ENCODE data around the gene RHOH. TPM values are rescaled to one million over a fixed set of nuclear protein-coding genes. Genes with fewer than 3 reads are reported as not detected.

The RHOH gene
- total and polyA plus RNA-seq, 10 of the 15 experiments (the other 5 are each of a cell fraction or from before 2014, with no cell fraction given): 46.5 to 120 (median 57.9) TPM

DNA sequence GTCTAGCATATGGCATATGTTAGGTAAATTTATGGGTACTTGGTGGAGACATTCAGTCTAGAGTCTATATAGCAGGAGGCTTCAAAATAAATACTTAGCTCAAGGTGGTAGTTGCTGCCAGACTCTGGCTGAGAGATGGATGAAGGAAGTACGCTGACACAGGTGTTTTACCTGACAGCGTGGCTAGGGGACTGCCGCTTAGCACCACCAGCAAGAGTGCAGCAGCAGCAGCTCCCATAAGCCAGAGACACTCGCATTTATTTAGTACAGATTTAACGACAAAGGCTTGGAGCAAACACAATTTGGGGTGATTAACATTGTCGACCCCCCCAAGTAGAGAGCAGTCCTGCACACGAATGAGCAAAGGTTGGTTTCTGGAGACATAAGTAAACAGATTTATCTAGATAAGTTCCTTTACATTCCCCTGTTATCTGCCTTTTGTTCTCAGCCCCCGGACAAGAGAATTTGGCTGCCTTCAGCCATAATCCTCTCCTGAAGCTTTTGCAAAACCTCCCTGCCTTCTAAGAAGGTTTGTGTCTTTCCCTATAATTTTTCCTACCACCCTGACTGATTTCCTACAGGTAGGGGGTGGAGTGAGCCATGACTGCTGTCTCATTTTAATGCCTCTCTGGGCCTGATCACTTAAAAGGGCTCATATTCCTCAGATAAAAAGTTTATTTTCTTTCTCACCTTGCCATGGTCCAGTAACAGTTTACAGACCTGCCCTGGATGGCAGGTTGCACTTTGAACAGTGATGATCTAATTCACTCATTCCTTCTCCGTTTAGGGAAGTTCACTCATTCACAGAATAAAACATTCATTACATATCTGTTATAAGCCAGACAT, 64.6 kb downstream of the RHOH start:
- CTCF ChIA-PET: no interaction called here
- Histone ChIP-seq H3K4me3 (no peak overlapping the region), H3K9ac (ENCODE audit: control insufficient read depth, insufficient read depth, low read length) (no peak overlapping the region), H3K27me3 (replicated peaks in 1 of 2; ENCODE audit: control insufficient read depth in 2 of 2, insufficient read depth in 2 of 2, low read length in 1 of 2) (no peaks in the 10 kb centered on the region), H3K79me2 (ENCODE audit: control insufficient read depth, insufficient read depth, low read length) (no peaks in the 10 kb centered on the region), H3K4me1 (ENCODE audit: control insufficient read depth, insufficient read depth, low read length) (peaks cover 9% of the 10 kb centered on the region), H3K27ac (ENCODE audit: control insufficient read depth, insufficient read depth) (no peak overlapping the region), H3K36me3 (ENCODE audit: control insufficient read depth in 2 of 2, insufficient read depth in 2 of 2, low read length in 1 of 2) (no peaks in the 10 kb centered on the region), H3K4me2 (ENCODE audit: control insufficient read depth, insufficient read depth) (no peak overlapping the region), H4K20me1 (ENCODE audit: control insufficient read depth, insufficient read depth) (no peaks in the 10 kb centered on the region), H3K9me3 (replicated peaks; ENCODE audit: control insufficient read depth, insufficient read depth, low read length) (no peaks in the 10 kb centered on the region), H2AFZ (ENCODE audit: control insufficient read depth, low read depth, low read length) (no peak overlapping the region)
- no TSS peak for BruUV-seq (replicated peaks)
- SMC1A ChIA-PET (ENCODE audit: uncharacterized antibody, unreplicated experiment): interaction anchor here (0.7 to 0.9 kb wide), 2 partner anchors 10 to 48 kb away, joined by 3 read pairs; no protein-coding TSS in a partner anchor
- intact Hi-C loops (cut with micrococcal nuclease; ENCODE audit: unreplicated experiment): no loop called here
- in situ Hi-C loops (cut with MboI): no loop called here
- DNase-seq (ENCODE audit: low read depth, low spot score): no peak
- TF ChIP-seq BCL11A (IDR thresholded peaks at IDR 0.05; ENCODE audit: low read depth, low read length) (no peak), ZNF24 (IDR thresholded peaks at IDR 0.05) (peak; percentile 52; the same call in 1 of the 2 replicates)
- 60% methylated on average over 9 of the region's 9 CpGs for WGBS (ENCODE audit: insufficient coverage, insufficient replicate concordance, low lambda C conversion rate, missing lambda C conversion rate)
- no peak for FAIRE-seq
- POLR2A ChIA-PET: no interaction called here
- ATAC-seq: peak; percentile 34
- RAD21 ChIA-PET (ENCODE audit: unreplicated experiment): no interaction called here

DNA sequence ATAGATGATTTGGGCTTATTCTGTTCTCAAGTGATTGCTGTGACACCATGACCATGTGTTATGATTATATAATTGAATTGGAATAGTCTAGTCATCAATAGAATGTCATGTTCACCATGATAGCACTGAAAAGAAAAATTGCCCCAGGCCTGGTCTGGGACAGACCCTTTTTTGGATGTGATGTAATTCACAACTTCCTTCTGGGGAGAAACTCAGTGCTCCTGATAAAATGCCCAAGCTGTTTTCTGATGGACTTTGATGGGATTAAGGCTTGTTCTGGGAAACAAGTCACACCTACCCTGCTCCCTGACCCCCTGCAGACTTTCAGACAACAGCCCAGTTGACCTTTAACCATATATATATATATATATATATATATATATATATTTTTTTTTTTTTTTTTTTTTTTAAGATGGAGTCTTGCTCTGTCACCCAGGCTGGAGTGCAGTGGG, 65.3 kb downstream of the RHOH start:
- Histone ChIP-seq H3K79me2 (ENCODE audit: control insufficient read depth, insufficient read depth, low read length) (no peaks in the 10 kb centered on the region), H3K4me1 (ENCODE audit: control insufficient read depth, insufficient read depth, low read length) (peaks cover 9% of the 10 kb centered on the region), H3K27ac (ENCODE audit: control insufficient read depth, insufficient read depth) (no peak overlapping the region), H3K9ac (ENCODE audit: control insufficient read depth, insufficient read depth, low read length) (no peak overlapping the region), H3K4me2 (ENCODE audit: control insufficient read depth, insufficient read depth) (no peak overlapping the region), H4K20me1 (ENCODE audit: control insufficient read depth, insufficient read depth) (no peaks in the 10 kb centered on the region), H3K36me3 (ENCODE audit: control insufficient read depth in 2 of 2, insufficient read depth in 2 of 2, low read length in 1 of 2) (no peaks in the 10 kb centered on the region), H3K9me3 (replicated peaks; ENCODE audit: control insufficient read depth, insufficient read depth, low read length) (no peaks in the 10 kb centered on the region), H2AFZ (ENCODE audit: control insufficient read depth, low read depth, low read length) (no peak overlapping the region), H3K27me3 (replicated peaks in 1 of 2; ENCODE audit: control insufficient read depth in 2 of 2, insufficient read depth in 2 of 2, low read length in 1 of 2) (no peaks in the 10 kb centered on the region), H3K4me3 (no peak overlapping the region)
- RAD21 ChIA-PET (ENCODE audit: unreplicated experiment): no interaction called here
- ATAC-seq (peak; percentile 34; the same call in 1 of the 3 replicates), DNase-seq (ENCODE audit: low read depth, low spot score) (no peak), FAIRE-seq (no peak)
- SMC1A ChIA-PET (ENCODE audit: uncharacterized antibody, unreplicated experiment): no interaction called here
- no TSS peak for BruUV-seq (replicated peaks)
- POLR2A ChIA-PET: no interaction called here
- in situ Hi-C loops (cut with MboI) (no loop called here), intact Hi-C loops (cut with micrococcal nuclease; ENCODE audit: unreplicated experiment) (no loop called here)
- CTCF ChIA-PET: no interaction called here
- TF ChIP-seq, protein P1, sequence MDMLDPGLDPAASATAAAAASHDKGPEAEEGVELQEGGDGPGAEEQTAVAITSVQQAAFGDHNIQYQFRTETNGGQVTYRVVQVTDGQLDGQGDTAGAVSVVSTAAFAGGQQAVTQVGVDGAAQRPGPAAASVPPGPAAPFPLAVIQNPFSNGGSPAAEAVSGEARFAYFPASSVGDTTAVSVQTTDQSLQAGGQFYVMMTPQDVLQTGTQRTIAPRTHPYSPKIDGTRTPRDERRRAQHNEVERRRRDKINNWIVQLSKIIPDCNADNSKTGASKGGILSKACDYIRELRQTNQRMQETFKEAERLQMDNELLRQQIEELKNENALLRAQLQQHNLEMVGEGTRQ (IDR thresholded peaks at IDR 0.05; ENCODE audit: borderline replicate concordance, low read depth, low read length): no peak
- TF ChIP-seq HDGF (IDR thresholded peaks at IDR 0.05) (no peak), JUNB (IDR thresholded peaks at IDR 0.05) (no peak), POLR2AphosphoS5 (IDR thresholded peaks at IDR 0.05; ENCODE audit: low read length) (no peak), HDAC6 (IDR thresholded peaks at IDR 0.05; ENCODE audit: unreplicated experiment) (no peak), POU2F2 (IDR thresholded peaks at IDR 0.05; ENCODE audit: borderline replicate concordance, low read depth, low read length) (no peak), ZNF274 (IDR thresholded peaks at IDR 0.05; ENCODE audit: insufficient read depth, insufficient read length) (no peak), POLR2A (IDR thresholded peaks at IDR 0.05; ENCODE audit: low read depth, low read length) (no peak), SRF (IDR thresholded peaks at IDR 0.05; ENCODE audit: low read depth in 2 of 2, low read length in 2 of 2) (no peak), ATF7 (IDR thresholded peaks at IDR 0.05; ENCODE audit: low read depth) (no peak), NRF1 (conservative IDR thresholded peaks at IDR 0.05; ENCODE audit: low read depth, low read length) (no peak), SMAD1 (IDR thresholded peaks at IDR 0.05; ENCODE audit: low read depth, partially characterized antibody) (no peak)
- TF ChIP-seq, protein P2, sequence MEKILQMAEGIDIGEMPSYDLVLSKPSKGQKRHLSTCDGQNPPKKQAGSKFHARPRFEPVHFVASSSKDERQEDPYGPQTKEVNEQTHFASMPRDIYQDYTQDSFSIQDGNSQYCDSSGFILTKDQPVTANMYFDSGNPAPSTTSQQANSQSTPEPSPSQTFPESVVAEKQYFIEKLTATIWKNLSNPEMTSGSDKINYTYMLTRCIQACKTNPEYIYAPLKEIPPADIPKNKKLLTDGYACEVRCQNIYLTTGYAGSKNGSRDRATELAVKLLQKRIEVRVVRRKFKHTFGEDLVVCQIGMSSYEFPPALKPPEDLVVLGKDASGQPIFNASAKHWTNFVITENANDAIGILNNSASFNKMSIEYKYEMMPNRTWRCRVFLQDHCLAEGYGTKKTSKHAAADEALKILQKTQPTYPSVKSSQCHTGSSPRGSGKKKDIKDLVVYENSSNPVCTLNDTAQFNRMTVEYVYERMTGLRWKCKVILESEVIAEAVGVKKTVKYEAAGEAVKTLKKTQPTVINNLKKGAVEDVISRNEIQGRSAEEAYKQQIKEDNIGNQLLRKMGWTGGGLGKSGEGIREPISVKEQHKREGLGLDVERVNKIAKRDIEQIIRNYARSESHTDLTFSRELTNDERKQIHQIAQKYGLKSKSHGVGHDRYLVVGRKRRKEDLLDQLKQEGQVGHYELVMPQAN (conservative IDR thresholded peaks at IDR 0.05): no peak

All from GM12878 (cell line).